Measurements from ENCODE around the gene KCNK4. TPM values are rescaled to one million over a fixed set of nuclear protein-coding genes. Genes with fewer than 3 reads are reported as not detected.

KCNK4 gene
- total RNA-seq = not detected in 2 replicates

DNA sequence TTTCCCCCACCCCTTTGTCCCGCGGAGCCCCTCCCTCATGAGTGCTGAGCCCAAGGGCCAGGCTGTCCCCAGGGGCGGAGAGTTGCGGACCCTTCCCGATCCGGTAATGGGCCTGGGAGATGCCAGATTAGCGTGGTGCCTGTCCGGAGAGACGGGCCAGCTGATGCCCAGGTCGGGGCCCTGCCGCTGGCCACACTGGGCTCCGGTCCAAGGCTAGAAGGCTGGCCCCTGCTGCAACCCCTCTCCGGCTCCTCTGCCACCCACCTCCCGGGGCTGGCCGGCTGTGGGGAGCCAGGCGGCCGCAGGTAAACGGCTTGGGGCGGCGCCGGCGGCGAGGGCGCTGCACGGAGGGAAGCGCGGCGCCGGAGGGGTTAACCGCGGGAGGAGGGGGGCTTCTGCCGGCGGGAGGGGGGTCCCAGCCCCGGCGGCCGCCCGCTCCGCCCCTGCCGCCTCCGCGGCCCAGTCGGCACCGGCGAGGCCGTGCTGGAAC is at the start of gene KCNK4:
Gene KCNK4, plus strand, starts transcription at position 41 of the 490 bp plus-strand sequence. CDS start 1,717 bp downstream, outside the sequence.

DNA sequence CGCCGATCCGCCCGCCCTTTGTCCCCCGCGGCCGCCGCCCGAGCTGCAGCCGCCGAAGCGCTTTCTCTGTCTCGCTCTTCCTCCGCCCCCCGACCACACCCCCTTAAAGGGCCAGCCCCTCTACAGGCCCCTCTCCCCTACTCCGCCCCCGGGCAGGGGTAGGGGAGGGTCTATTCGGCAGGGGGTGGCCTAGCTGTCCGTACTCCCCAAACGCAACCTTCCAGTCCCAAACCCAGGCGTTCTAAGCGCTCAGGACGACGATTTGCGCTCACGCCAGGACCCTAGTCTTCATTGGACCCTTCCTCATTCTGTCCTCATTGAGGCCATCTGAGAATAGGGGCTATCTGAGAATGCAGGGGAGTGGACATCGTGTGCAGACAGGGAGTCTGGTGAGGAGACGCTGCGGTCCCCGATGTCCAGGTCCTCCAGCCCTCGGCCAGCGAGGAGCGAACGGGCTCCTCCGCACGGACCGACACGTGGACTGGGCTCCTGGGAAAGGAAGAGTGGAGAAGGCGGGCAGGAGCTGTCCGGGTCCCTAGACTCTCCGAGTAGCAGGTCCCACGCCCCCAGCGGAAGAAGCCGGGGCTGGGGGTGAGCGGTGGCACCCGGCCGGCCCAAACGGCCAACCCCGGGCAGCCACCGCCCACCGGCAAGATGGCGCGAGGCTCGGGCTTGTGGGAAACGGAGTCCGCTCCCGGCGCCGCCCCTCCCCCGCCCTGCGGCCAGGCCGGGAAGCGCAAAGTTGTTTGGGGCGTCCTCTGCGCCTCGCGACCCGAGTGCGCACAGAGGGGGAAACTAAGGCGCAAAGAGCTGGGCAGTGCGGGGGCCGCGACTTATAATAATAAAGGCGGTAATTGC is 44.0 kb upstream of the KCNK4 start, which contains the start of gene PPP1R14B:
Gene PPP1R14B, minus strand, starts transcription at position 73 of the 858 bp plus-strand sequence. CDS start 270 bp downstream, outside the sequence.

DNA sequence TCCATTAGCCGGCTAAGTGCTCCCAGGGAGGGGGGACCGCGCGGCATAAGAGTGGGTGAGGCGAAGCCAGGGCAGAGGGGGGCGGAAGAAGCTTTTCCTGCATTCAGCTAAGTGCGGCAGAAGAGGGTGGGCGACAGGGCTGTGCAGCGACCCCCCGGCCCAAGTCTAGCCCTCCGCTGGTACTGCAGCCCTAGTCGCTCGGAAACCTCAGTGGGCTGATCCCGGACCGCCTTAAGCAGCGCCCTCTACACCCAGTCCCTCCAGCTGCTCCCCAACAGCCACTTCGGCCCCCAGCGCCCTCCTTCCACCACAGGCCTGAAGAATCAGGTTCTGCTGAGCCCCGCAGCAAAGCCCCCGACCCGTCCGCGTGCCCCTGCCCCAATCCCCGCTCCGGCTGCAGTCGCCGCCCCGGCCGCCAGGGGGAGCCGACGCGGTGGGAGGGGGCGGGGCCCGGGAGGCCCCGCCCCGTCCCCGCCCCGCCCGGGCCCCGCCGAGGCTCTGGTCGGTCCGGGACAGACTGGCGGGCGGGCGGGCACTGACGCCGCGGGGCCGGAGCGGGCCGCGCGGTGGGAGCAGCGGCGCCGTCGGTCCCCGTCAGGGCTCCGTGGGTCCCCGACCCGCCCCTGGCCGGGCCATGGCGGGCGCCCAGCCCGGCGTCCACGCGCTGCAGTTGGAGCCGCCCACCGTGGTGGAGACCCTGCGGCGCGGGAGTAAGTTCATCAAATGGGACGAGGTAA is 39.9 kb upstream of the KCNK4 start, which contains the start of gene PLCB3:
Gene PLCB3, plus strand, starts transcription at position 515 of the 737 bp plus-strand sequence. Its CDS starts 120 bp downstream, at position 635.

DNA sequence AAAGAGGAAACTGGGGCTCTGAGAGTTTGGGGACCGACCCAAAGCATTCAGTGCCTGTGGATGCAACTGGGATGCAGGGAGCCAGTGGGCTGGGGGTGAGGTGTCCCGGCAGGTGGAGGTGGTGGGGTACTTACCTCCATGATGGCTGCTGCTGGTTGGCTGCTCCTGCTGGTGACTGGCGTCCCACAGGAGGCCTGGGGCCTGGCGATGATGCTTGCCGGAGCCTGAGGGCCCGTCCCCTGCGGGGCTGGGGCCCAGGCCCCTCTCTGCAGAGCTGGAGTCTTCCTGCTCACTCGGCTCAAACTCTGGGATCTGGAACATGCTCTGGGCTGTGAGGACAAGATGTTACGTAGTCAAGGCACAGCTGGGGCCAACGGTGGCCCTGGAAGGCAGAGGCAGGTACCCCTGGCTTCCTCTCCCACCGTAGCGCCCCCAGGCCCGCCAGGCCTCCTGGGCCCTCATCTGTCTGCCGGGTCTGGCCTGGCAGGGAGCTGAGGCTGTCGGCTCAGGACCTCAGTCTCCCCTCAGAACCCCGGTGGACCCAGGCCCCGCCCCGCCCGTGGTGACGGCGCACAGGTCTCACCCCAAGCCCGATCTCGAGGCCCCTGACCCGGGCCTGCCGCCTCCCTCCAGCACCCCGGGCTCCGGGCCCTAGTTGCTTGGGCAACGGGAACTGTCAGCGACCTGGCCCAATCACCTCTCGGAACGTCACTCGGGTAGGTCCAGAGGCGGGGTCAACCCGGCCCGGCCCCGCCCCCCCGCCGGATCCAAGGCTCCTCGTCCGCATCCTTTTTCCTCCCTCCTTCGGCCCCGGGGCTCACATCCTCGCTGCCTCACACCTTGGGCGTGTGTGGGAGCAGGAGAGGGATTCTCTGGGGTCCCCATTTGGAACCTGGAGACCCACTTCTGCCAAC is 6.8 kb upstream of the KCNK4 start, which contains the start of gene BAD:
Gene BAD, minus strand, starts transcription at position 618 of the 914 bp plus-strand sequence. Its CDS starts 297 bp downstream, at position 321.

DNA sequence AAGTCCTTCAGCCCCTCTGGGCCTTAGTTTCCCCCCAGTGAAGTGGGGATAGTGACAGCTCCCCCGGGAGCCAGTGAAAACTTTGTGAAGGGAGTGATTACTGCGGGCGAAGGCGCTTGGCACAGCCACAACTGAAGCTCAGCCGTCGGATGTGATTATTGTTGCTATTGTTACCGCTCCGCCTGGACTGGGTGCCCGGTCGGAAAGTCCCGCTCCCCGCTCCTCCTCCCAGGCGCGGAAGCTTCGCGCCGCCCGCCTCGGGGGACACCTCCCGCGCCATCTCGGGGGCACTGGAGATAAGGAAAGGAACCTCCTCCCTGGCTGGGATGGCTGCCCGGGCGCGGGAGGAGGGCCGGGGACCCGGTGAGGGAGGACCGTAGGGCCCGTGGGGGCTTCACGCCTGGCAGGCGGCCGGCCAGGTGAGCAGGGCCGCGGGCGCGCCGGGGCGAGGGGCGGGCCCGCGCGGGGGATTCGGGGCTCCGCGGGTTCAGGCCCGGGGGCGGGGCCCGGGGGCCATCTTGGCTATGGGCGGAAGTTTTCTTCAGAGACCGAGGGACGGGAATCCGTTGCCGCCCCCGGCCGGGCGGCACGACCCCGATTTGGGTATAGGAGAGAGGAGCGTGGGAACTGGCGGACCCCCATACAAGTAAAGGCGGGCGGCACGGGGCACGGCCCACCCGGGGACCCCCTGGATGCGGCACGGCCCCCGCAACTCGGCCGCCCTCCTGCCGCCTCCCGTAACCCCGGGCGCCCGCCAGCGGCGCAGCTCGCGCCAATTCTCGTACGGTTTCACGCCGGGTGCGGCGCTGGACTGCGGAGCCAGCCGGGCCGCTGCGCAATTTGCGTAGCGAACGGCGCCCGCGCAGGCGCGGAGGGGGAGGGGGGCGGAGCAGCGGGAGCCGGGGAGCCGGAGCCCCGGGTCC is 5.9 kb upstream of the KCNK4 start, which contains the start of gene GPR137:
Gene GPR137, plus strand, starts transcription at position 887 of the 923 bp plus-strand sequence. CDS start 677 bp downstream, outside the sequence.

DNA sequence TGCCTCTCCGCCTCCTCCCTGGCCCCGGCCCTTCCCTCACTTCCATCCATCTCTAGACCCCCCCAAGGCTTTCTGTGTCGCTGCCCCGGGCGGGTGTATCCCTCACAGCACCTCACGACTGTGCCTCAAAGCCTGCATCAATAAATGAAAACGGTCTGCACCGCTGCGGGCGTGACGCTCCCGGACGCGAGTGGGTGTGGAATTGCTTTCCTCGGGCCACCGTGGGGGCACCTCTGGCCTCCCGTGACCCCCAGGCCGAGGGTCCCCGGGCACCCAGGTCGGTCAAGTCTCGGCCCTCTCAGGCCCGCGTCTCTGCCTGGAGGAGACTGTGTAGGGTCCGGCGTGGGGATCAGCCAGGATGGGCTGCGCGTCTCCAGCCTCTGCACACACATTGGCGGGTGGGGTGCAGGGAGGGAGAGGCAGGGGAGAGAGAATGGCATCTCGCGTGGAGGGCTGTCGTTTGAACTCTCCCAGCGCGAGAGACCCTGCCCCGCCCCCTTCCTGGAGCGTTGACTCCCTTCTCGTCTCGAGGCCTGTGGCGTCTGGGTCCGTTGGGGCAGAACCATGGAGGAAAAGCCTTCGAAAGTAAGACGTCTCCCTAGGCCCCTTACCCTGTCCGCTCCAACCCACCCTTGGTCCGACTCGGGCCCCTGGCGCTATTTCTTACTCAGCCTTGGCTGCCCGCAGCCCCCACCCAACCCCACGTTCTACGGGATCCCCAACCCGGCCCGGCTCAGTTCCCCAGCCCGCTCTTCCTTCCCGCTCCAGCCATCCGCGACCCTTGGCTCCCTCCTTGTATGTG is 8.9 kb downstream of the KCNK4 start, which contains the start of gene CATSPERZ:
Gene CATSPERZ, plus strand, starts transcription at position 512 of the 802 bp plus-strand sequence. Its CDS starts 53 bp downstream, at position 565.

DNA sequence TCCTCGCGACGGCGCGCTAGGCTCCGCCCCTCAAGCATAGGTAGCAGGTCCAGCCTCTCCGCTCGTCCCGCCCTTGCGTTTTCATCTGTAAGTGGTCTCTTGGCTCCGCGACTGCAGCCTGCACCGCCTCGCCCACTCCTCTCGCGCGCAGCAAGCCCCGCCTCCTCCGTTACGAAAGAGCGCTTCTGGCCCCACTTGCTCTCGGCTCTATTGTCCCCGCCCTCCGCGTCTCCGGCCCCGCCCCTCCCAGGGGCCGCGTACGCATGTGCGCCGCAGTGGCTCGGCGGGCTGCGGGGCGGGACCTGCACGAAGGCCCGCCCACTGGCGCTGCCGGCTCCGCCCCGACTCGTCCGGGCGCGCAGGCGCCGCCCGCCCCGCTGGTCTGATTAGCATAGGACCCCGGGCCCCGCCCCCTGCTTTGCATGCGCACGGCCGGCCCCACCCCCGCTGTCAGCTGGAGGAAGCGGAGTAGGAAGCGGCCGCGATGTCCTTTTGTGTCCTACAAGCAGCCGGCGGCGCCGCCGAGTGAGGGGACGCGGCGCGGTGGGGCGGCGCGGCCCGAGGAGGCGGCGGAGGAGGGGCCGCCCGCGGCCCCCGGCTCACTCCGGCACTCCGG is 14.1 kb downstream of the KCNK4 start, which contains the start of gene ESRRA:
Gene ESRRA, plus strand, starts transcription at position 450 of the 616 bp plus-strand sequence. CDS start 1,656 bp downstream, outside the sequence.

DNA sequence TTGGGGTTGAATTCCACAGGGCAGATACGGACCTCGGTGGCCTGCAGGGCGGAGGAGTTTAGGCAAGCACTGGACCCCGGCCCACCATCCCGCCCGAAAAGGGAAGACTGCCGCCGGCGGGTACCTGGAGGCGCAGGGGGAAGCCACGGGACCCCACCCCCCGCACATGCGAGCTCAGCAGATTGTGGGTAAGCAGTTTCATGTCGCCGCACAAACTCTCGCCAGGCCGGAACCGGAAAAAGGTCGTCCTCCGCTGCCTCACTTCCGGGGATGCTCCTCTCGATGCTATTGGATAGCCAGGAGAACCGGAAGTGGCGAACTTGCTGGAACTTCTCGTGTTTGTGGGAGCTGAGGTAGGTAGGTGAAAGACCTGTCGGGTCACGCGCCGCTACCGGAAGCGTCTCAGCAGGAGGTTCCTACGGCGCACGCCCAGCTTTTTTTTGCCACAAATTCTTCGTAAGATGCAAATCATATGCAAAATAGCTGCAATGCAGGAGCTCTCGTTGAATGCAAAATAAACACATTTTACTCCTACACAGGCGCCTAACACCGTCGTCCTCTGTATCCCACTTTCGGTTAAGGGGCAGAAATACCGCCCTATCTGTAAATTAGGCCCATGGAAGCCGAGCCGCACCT is 26.3 kb downstream of the KCNK4 start, which contains the start of gene TRMT112:
Gene TRMT112, minus strand, starts transcription at position 235 of the 636 bp plus-strand sequence. Its CDS starts 33 bp downstream, at position 202.

DNA sequence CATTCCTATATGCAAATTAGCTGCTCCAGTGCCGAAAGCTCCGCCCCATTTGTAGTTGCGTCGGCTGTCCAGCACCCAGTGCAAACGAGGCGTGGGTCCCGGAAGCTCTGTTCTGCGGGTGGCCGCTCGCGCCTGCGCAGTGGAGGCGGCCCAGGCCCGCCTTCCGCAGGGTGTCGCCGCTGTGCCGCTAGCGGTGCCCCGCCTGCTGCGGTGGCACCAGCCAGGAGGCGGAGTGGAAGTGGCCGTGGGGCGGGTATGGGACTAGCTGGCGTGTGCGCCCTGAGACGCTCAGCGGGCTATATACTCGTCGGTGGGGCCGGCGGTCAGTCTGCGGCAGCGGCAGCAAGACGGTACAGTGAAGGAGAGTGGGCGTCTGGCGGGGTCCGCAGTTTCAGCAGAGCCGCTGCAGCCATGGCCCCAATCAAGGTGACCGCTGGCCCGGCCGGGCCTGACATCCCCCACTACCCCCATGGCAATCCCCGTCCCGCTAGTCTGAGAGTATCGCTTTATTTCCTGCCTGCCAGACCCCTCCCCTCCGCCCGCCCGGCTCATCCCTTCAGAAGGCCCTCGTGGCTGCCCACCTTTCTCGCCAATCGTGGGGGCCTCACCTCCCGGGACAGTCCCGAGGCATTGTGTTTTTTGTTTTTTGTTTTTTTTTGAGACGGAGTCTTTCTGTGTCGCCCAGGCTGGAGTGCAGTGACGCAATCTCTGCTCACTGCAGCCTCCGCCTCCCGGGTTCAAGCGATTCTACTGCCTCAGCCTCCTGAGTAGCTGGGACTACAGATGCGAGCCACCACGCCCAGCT is 27.1 kb downstream of the KCNK4 start, which contains the start of gene PRDX5:
Gene PRDX5, plus strand, starts transcription at position 161 of the 805 bp plus-strand sequence. Its CDS starts 95 bp downstream, at position 256.

DNA sequence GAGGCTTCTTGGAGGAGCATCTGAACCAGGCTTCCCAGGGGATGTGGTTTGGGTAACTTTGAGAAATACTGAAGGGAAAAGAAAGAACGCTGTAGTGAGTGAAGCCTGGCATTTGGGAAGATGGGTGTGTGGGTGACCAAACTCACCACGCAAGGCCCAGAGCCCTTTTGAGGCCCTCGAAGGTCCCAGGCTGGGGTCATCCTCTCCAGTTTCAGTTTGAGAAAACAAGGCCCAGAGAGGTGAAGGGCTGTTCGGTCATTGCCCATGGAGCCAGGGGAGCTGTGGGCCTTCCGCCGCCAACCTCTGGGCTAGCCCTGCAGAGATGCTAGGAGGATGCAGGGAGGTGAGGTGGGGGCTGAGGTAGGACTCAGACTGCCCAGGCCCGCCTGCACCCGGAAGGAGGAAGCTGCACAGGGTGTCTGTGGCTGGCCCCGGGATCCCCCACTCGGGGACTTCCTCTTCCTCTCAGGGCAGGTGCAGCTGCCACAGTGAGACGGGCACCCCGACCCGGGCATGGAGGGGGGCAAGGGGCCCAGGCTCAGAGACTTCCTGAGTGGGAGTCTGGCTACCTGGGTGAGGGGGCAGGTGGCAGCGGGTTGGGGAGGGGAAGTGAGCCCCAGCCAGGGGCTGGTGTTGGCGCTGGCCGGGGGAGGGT is 48.8 kb downstream of the KCNK4 start, which contains the start of gene CCDC88B:
Gene CCDC88B, plus strand, starts transcription at position 451 of the 655 bp plus-strand sequence. Its CDS starts 63 bp downstream, at position 514.

Other genes starting within 250 kb of the KCNK4 start
- gene MACROD1, start 125.2 kb upstream of the KCNK4 start, total RNA-seq = 19.4 and 26.3 TPM in 2 replicates
- gene STIP1, start 105.1 kb upstream of the KCNK4 start, total RNA-seq = 101 and 162 TPM in 2 replicates
- 0.34 and 0.71 TPM in 2 replicates for gene FERMT3, start 84.6 kb upstream of the KCNK4 start, total RNA-seq
- gene TRPT1, start 65.1 kb upstream of the KCNK4 start, total RNA-seq = 12.4 and 13.7 TPM in 2 replicates
- 39.4 and 69.4 TPM in 2 replicates for gene NUDT22, start 65.0 kb upstream of the KCNK4 start, total RNA-seq
- gene DNAJC4, start 60.8 kb upstream of the KCNK4 start, total RNA-seq = 10.3 and 16.2 TPM in 2 replicates
- gene VEGFB, start 56.7 kb upstream of the KCNK4 start, total RNA-seq = 11.3 and 22.2 TPM in 2 replicates
- 47.3 and 103 TPM in 2 replicates for gene FKBP2, start 50.2 kb upstream of the KCNK4 start, total RNA-seq
- gene PPP1R14B, start 44.4 kb upstream of the KCNK4 start, total RNA-seq = 145 and 308 TPM in 2 replicates
- gene PLCB3, start 39.8 kb upstream of the KCNK4 start, total RNA-seq = 26.7 and 46.3 TPM in 2 replicates
- gene BAD, start 6.6 kb upstream of the KCNK4 start, total RNA-seq = 35.6 and 76.6 TPM in 2 replicates
- gene GPR137, start 5.5 kb upstream of the KCNK4 start, total RNA-seq = 4.4 and 11.0 TPM in 2 replicates
- 0.14 and 0.34 TPM in 2 replicates for gene CATSPERZ, start 9.1 kb downstream of the KCNK4 start, total RNA-seq
- gene ESRRA, start 14.2 kb downstream of the KCNK4 start, total RNA-seq = 85.4 and 102 TPM in 2 replicates
- 120 and 340 TPM in 2 replicates for gene TRMT112, start 26.3 kb downstream of the KCNK4 start, total RNA-seq
- 188 and 482 TPM in 2 replicates for gene PRDX5, start 26.8 kb downstream of the KCNK4 start, total RNA-seq
- 2.1 and 2.7 TPM in 2 replicates for gene CCDC88B, start 48.9 kb downstream of the KCNK4 start, total RNA-seq
- gene RPS6KA4, start 67.9 kb downstream of the KCNK4 start, total RNA-seq = 44.1 and 54.2 TPM in 2 replicates